HCT116 (cell line): ENCODE data around the gene CCL7. TPM values are rescaled to one million over a fixed set of nuclear protein-coding genes. Genes with fewer than 3 reads are reported as not detected.

Source experiments
- ATAC-seq: fragments of 200-7000 bp; cut with Tn5 transposase; 2 replicates; pipeline ENCODE4 v1.9.1; 2020; ENCODE audit warnings: mild to moderate bottlenecking, moderate library complexity
- BruUV-seq: library from RNA; stranded (reverse); fragments of 400-500 nt; replicated peaks from 2 replicates; lab custom pipeline; 2021; lab: Mats Ljungman, UMichigan
- CTCF ChIA-PET: fragments of 300-600 bp; sonication (Branson Sonifier 250); formaldehyde crosslinking; loops from one replicate; lab custom pipeline; 2021; ENCODE audit warnings: antibody characterized with exemption; lab: Charles Lee
- POLR2A ChIA-PET: fragments of 300-600, 350-600 bp; sonication (Branson Sonifier 250); formaldehyde crosslinking; loops from one replicate; lab custom pipeline; 2021; ENCODE audit warnings: antibody characterized with exemption; lab: Charles Lee
- RAD21 ChIA-PET, 2 experiments: fragments of 300-600 bp; sonication (Branson Sonifier 250); formaldehyde crosslinking; loops; one replicate each; lab custom pipeline; 2023; ENCODE audit warnings: low total read pairs in 2 of 2; ENCODE audit not compliant: uncharacterized antibody in 2 of 2, unreplicated experiment in 2 of 2, low non-redundant PET in 1 of 2; lab: Charles Lee
- DNase-seq: peaks from one replicate; pipeline ENCODE4 v3.0.0-alpha.2; 2010; ENCODE audit warnings: low read depth, low spot score
- H2AFZ ChIP-seq: fragments of 200-600 bp; shearing (Covaris generic), sonication (generic); 2 replicates; pipeline ENCODE4 v1.6.1; 2017; ENCODE audit warnings: low read depth, mixed run types, mixed read lengths, antibody characterized with exemption, low read length; ENCODE audit not compliant: poor library complexity, severe bottlenecking
- H3K27ac ChIP-seq: 2 replicates; pipeline ENCODE4 v1.5.1; 2012; ENCODE audit warnings: low read depth, low read length
- H3K27me3 ChIP-seq: fragments of 200-600 bp; sonication (generic); 2 replicates; pipeline ENCODE4 v1.6.1; 2016; ENCODE audit warnings: mixed run types, low read length, mixed read lengths; ENCODE audit not compliant: insufficient read depth
- H3K36me3 ChIP-seq, 2 experiments: fragments of 200-500 bp in 1 of 2; fragments of 200-600 bp in 1 of 2; sonication (Bioruptor generic) in 1 of 2; sonication (generic) in 1 of 2; 2 replicates each; pipeline versions ENCODE4 v1.5.1 to v1.6.1; 2014 to 2016; ENCODE audit warnings: low read length in 2 of 2, inconsistent platforms in 1 of 2, mixed read lengths in 1 of 2, mixed run types in 1 of 2; ENCODE audit not compliant: insufficient read depth in 2 of 2, control insufficient read depth in 1 of 2
- H3K4me1 ChIP-seq, 2 experiments: fragments of 200-600 bp in 1 of 2; sonication (generic) in 1 of 2; 2 replicates each; pipeline versions ENCODE4 v1.5.1 to v1.6.1; 2012 to 2017; ENCODE audit warnings: low read length in 2 of 2, inconsistent platforms in 1 of 2, mild to moderate bottlenecking in 1 of 2, mixed read lengths in 1 of 2, mixed run types in 1 of 2, moderate library complexity in 1 of 2; ENCODE audit not compliant: insufficient read depth in 2 of 2, control insufficient read depth in 1 of 2
- H3K4me2 ChIP-seq: fragments of 200-600 bp; sonication (generic); 2 replicates; pipeline ENCODE4 v1.6.1; 2017; ENCODE audit warnings: mixed run types, low read length, mixed read lengths
- H3K4me3 ChIP-seq, 2 experiments: fragments of 200-600 bp in 1 of 2; sonication (generic) in 1 of 2; replicated peaks in 1 of 2; 2 replicates each; pipeline ENCODE4 v1.5.1; 2011 to 2016; ENCODE audit warnings: low read length in 2 of 2, control low read depth in 1 of 2, low read depth in 1 of 2, mild to moderate bottlenecking in 1 of 2, mixed read lengths in 1 of 2, mixed run types in 1 of 2
- H3K79me2 ChIP-seq: fragments of 200-600 bp; sonication (generic); 2 replicates; pipeline ENCODE4 v1.6.1; 2017; ENCODE audit warnings: mild to moderate bottlenecking, mixed run types, low read length, moderate library complexity, mixed read lengths; ENCODE audit not compliant: insufficient read depth
- H3K9ac ChIP-seq: fragments of 200-600 bp; sonication (generic); 2 replicates; pipeline ENCODE4 v1.6.1; 2016; ENCODE audit warnings: low read length, mixed read lengths
- H3K9me2 ChIP-seq: fragments of 200-600 bp; sonication (generic), shearing (Covaris generic); 2 replicates; pipeline ENCODE4 v1.6.1; 2017; ENCODE audit warnings: mixed run types, mild to moderate bottlenecking, moderate library complexity; ENCODE audit not compliant: insufficient read depth
- H3K9me3 ChIP-seq, 2 experiments: fragments of 200-500 bp in 1 of 2; fragments of 200-600 bp in 1 of 2; sonication (Bioruptor generic) in 1 of 2; sonication (generic) in 1 of 2; 2 replicates each; pipeline ENCODE4 v1.6.1; 2014 to 2017; ENCODE audit warnings: low read length in 2 of 2, mixed read lengths in 2 of 2, inconsistent platforms in 1 of 2, low read depth in 1 of 2, mild to moderate bottlenecking in 1 of 2, mixed run types in 1 of 2, moderate library complexity in 1 of 2; ENCODE audit not compliant: control insufficient read depth in 1 of 2, insufficient read depth in 1 of 2
- H4K20me1 ChIP-seq: fragments of 200-600 bp; sonication (generic), shearing (Covaris generic); 2 replicates; pipeline ENCODE4 v1.6.1; 2017; ENCODE audit warnings: mixed run types, mild to moderate bottlenecking, moderate library complexity; ENCODE audit not compliant: insufficient read depth
- ATF3 ChIP-seq: IDR thresholded peaks from 2 replicates; pipeline ENCODE4 v1.6.1; 2012
- CTCF ChIP-seq, 3 experiments: fragments of 200-600 bp in 1 of 3; sonication (generic) in 1 of 3; IDR thresholded peaks in 2 of 3; conservative IDR thresholded peaks in 1 of 3; 2 replicates each; pipeline ENCODE4 v1.5.1; 2012 to 2017; ENCODE audit warnings: low read depth in 2 of 3, low read length in 2 of 3, antibody characterized with exemption in 1 of 3, borderline replicate concordance in 1 of 3, control low read depth in 1 of 3, mild to moderate bottlenecking in 1 of 3, mixed read lengths in 1 of 3, mixed run types in 1 of 3, moderate library complexity in 1 of 3; ENCODE audit not compliant: insufficient read depth in 1 of 3
- EGR1 ChIP-seq: IDR thresholded peaks from 2 replicates; pipeline ENCODE4 v1.6.1; 2012; ENCODE audit warnings: low read depth
- ELF1 ChIP-seq: IDR thresholded peaks from 2 replicates; pipeline ENCODE4 v1.6.1; 2012; ENCODE audit warnings: low read depth, borderline replicate concordance
- FOSL1 ChIP-seq: IDR thresholded peaks from 2 replicates; pipeline ENCODE4 v1.6.1; 2012; ENCODE audit warnings: low read depth
- POLR2A ChIP-seq: IDR thresholded peaks from 2 replicates; pipeline ENCODE4 v1.7.0; 2011; ENCODE audit warnings: borderline replicate concordance; ENCODE audit not compliant: insufficient read depth, insufficient read length; ENCODE audit errors: extremely low read depth
- SRF ChIP-seq: IDR thresholded peaks from 2 replicates; pipeline ENCODE4 v1.6.1; 2012; ENCODE audit warnings: low read depth
- ZNF274 ChIP-seq: fragments of 200-500 bp; sonication (Bioruptor generic); IDR thresholded peaks from 2 replicates; pipeline ENCODE4 v1.6.1; 2014; ENCODE audit warnings: mild to moderate bottlenecking, low read depth, low read length, inconsistent platforms
- intact Hi-C: fragments of 100-400 bp; cut with micrococcal nuclease; formaldehyde crosslinking; loops from 2 replicates; pipeline ENCODE4 v1.10.0; 2022
- total RNA-seq: library from RNA; stranded (reverse); gene quantifications from one replicate; pipeline ENCODE4 v1.2.1, GENCODE V29; 2021; ENCODE audit not compliant: unreplicated experiment

Gene CCL7
- total RNA-seq, 1 experiment from 2014 or later = not detected

GRCh38 chr17:34306466-34306865 is 36.4 kb downstream of the CCL7 start:
- Histone ChIP-seq H3K36me3 (no peaks in the 10 kb centered on the region), H4K20me1 (no peaks in the 10 kb centered on the region), H3K9me2 (no peaks in the 10 kb centered on the region), H3K79me2 (no peaks in the 10 kb centered on the region), H3K4me3 (no peak overlapping the region), H3K4me1 (no peaks in the 10 kb centered on the region), H2AFZ (no peak overlapping the region), H3K27ac (no peak overlapping the region), H3K4me2 (no peak overlapping the region), H3K9ac (no peak overlapping the region), H3K27me3 (no peaks in the 10 kb centered on the region), H3K9me3 (no peaks in the 10 kb centered on the region)
- intact Hi-C loops = no loop called here
- DNase-seq (no peak), ATAC-seq (no peak)
- RAD21 ChIA-PET = no interaction called here
- TF ChIP-seq CTCF (IDR thresholded peaks at IDR 0.05 in 2 of 3, conservative IDR thresholded peaks at IDR 0.05 in 1 of 3; ENCODE audit: borderline replicate concordance in 1 of 3, insufficient read depth in 1 of 3, low read depth in 2 of 3, low read length in 2 of 3) (peak in 1 of 3 experiments; percentile 29; a peak in 2 of 6 replicates), ATF3 (no peak), ELF1 (no peak)
- POLR2A ChIA-PET = no interaction called here
- CTCF ChIA-PET = interaction anchor here (1.2 kb wide), 1 partner anchor 55 kb away, joined by 4 read pairs; no protein-coding TSS in a partner anchor
- no TSS peak for BruUV-seq

- no peak for TF ChIP-seq POLR2A
- TF ChIP-seq EGR1 = no peak
- TF ChIP-seq ATF3 = no peak
- TF ChIP-seq SRF = no peak
- TF ChIP-seq ZNF274 = no peak
- no peak for TF ChIP-seq FOSL1
- TF ChIP-seq CTCF (IDR thresholded peaks at IDR 0.05 in 2 of 3, conservative IDR thresholded peaks at IDR 0.05 in 1 of 3; ENCODE audit: borderline replicate concordance in 1 of 3, insufficient read depth in 1 of 3, low read depth in 2 of 3, low read length in 2 of 3) = no peak
- Histone ChIP-seq H3K79me2 (no peaks in the 10 kb centered on the region), H3K9ac (no peak overlapping the region), H3K9me3 (no peaks in the 10 kb centered on the region), H3K4me1 (no peaks in the 10 kb centered on the region), H3K4me3 (no peak overlapping the region), H2AFZ (no peak overlapping the region), H3K9me2 (no peaks in the 10 kb centered on the region), H3K27me3 (no peaks in the 10 kb centered on the region), H3K27ac (no peak overlapping the region), H3K4me2 (no peak overlapping the region), H3K36me3 (no peaks in the 10 kb centered on the region), H4K20me1 (no peaks in the 10 kb centered on the region)
- ChIA-PET POLR2A (no interaction called here), RAD21 (no interaction called here), CTCF (interaction anchor here (1.2 kb wide), 1 partner anchor 55 kb away, joined by 4 read pairs; no protein-coding TSS in a partner anchor)
- ATAC-seq = no peak
- intact Hi-C loops = no loop called here
- no TSS peak for BruUV-seq
- no peak for DNase-seq
These were observed 37.1 kb downstream of the CCL7 start for GRCh38 chr17:34307110-34307509.
